VCaP (cell line): ENCODE results near the gene DLX5.

ENCODE experiments used
- H3K27ac ChIP-seq: fragments of 450-650 bp; 2 replicates; pipeline ENCODE4 v1.5.1; 2017
- TF ChIP-seq, protein P1 (sequence below): fragments of 450-650 bp; conservative IDR thresholded peaks from 2 replicates; pipeline ENCODE4 v1.5.1; 2017; ENCODE audit warnings: mild to moderate bottlenecking, moderate library complexity

The DLX5 gene

DNA sequence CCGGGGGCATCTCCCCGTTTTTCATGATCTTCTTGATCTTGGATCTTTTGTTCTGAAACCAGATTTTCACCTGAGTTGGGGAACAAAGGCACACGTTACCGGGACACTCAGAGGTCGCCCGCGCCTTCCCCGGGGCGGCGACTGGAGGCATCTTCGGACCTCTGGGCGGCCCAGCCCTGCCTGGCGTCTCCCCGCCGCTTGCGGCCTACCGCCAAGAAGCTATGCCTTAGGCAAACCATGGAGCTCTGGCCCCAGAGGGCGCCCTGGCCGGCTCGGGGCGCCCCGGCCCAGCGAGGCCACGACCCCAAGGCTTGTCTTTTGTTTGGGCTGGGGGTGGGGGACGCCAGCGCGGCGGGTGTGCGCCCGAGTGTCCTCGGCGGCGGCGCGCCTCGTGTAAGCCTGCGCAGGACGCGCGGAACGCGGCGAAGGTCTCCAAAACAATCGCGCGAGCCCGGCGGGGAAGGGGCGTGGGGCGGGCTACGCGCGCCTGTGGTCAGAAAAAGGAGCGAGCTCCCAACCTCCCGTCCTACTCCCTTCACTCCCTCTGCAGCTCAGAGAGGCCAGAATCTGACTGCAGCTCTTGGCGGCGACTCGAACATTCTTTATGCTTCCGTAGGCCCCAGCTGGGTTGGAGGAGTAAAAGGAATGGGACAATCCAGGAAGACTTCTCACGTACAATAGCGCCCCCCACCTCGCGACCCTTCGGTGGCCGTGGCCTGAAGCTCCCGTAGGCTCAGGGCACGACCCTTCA lies 3.5 kb downstream of the DLX5 start:
- no peak overlapping the region for H3K27ac ChIP-seq
- TF ChIP-seq, protein P1, sequence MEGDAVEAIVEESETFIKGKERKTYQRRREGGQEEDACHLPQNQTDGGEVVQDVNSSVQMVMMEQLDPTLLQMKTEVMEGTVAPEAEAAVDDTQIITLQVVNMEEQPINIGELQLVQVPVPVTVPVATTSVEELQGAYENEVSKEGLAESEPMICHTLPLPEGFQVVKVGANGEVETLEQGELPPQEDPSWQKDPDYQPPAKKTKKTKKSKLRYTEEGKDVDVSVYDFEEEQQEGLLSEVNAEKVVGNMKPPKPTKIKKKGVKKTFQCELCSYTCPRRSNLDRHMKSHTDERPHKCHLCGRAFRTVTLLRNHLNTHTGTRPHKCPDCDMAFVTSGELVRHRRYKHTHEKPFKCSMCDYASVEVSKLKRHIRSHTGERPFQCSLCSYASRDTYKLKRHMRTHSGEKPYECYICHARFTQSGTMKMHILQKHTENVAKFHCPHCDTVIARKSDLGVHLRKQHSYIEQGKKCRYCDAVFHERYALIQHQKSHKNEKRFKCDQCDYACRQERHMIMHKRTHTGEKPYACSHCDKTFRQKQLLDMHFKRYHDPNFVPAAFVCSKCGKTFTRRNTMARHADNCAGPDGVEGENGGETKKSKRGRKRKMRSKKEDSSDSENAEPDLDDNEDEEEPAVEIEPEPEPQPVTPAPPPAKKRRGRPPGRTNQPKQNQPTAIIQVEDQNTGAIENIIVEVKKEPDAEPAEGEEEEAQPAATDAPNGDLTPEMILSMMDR: no peak

DNA sequence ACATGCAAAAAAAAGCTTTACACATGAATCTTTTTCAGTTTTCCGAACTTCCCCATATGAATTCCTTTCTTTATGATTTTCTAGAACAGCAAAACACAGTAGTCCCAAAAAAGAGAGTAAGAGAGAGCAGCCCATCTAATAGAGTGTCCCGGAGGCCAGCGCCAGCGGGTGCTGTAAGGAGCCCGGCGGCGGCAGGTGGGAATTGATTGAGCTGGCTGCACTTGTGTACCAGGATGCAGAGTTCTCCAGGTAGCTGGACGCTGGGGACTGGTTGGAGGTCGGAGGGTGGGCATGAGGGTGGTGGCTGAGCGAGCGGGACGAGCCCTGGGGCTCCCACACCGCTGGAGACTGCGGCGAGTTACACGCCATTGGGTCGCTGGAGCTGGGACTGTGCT lies 4.0 kb downstream of the DLX5 start:
- H3K27ac ChIP-seq: no peak overlapping the region
- TF ChIP-seq, protein P1: no peak

DNA sequence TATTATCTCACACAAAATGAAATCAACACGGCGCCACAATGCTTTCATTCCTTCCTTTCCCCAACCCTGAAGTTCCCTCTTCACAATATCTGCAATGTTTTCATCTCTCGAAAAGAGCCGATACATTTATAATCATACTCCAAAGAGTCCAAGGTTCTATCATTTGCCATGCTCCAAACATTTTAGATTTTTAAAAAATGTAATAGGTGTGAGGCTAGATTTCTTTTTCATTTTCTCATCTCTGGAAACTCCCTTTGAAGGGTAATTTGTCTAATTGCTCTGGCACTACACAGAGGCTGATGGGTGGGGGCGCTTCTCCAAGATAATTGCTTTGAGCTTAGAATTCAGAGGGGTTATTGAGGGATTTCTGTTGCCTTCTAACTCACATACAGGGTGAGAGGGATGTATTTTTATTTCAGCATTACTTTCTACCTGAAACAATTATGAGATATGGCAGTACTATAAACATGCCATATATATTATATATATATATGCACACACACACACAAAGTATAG lies 4.9 kb downstream of the DLX5 start:
- H3K27ac ChIP-seq: no peak overlapping the region
- TF ChIP-seq, protein P1: no peak

DNA sequence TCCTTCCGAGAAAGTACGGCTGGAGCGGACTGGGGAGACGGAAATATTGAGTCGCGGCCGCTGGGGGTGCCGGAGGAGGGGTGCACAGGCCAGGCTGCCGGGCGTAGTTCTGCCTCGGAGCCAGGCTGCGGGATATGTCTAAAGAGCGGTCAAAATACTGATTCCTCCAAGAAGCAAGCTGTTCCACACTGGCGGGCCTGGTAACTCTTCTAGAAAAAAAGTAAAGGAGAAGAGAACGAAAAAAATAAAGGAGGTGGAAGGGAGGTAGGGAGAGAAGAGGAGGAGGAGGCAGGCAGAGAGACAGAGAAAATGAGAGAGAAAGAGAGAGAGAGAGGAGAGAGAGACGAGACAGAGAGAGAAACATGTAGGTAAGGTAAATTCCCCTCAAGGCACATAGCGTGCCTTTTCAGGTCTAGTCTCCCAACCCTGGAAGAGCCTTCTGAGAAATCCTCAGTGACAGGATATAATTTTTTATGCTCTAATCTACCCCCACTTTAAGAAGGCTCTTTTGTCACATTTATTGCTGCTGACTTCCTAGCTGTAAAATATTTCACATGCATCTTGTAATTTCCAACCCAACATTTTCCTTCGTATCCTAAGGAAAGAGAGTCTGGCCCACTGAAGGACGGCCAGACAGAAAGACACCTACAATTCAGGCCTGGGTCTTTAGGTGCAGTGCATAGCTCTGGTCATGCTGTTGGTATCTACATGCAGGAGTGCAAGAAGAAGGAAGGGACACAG lies 5.7 kb downstream of the DLX5 start:
- TF ChIP-seq, protein P1: no peak
- no peak overlapping the region for H3K27ac ChIP-seq

DNA sequence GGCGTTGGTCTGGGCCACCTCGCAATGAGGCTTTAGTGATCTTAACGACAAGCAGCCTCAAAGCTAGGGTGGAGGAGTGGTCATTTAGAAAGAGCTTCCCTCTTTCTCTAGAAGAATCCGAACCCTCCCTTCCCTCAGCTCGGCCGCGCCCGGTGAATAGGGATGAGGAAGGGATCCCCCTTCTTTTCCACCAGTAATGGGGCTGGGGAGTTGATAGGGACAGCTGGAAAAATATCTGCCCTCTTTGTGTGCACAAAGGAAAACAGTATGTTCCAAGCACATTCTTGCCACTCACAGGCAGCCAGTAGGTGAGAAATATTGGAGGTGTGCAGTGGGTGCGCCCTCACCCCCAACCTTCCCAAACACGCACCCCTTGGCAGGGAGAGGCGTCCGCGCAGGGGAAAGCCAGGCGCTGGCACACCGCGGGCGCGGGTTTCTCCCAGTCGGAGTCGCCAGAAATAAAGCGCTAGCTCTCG lies 6.5 kb downstream of the DLX5 start:
- H3K27ac ChIP-seq: no peak overlapping the region
- TF ChIP-seq, protein P1: no peak

DNA sequence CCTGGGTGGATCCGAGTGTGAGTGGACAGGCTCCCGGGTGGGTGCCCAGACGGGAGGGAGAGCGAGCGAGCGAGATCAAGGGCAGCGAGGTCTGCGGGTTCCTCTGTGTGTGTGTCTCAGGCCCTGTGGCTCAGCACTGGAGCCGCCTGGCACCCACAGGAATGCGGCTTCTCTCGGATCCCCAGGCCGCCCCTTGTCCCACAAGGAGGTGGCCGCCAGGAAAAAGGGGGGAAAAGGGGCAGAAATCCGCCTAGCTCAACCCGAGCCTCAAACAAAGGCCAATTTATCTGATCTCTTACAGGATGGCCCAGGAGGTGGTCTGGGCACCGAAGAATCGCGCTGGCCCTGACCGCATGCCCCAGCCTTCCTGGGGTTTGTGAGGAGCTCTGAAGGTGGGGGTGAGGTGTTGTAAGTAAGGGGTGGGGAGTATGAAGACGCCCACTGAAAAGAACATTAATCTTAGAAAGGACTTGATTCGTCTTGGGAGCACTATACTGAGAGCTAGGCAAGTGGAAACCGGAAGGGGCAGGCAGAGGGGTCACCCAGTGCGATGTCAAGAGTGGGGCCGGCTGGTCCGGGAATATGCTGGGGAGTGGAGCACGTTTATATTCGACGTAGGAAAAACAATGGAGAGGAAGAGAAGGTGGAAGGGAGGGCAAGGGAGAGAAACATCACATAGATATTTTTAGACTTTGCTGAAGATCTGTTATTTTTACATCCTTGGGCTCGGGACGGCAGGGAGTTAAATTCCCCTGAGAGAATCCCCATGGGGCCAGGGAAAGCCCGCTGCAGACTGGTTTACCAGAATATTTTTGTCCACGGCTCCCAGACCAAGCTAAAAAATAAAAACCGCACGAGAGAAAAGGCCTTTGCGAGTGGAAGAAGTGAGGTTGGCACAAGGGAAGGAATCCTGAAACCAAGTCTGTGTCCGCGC lies 7.2 kb downstream of the DLX5 start:
- H3K27ac ChIP-seq: peak overlapping the region; percentile 66; the same call in 1 of the 2 replicates

More for the DNA sequence above, 7.2 kb downstream of the DLX5 start:
- TF ChIP-seq, protein P1: no peak
